GM21576 (cell line): ENCODE measurements around the gene SLX9.
"Not testable (repeated sequence)": the region's sequence is repeated elsewhere in the genome, so short reads cannot be mapped to it uniquely, and the experiment has no call there.

ENCODE experiments used
- ATAC-seq: cut with Tn5 transposase; IDR thresholded peaks from one replicate; pipeline ENCODE4 v1.9.1; 2021; ENCODE audit warnings: mild to moderate bottlenecking, moderate library complexity; ENCODE audit not compliant: unreplicated experiment

Gene SLX9

DNA sequence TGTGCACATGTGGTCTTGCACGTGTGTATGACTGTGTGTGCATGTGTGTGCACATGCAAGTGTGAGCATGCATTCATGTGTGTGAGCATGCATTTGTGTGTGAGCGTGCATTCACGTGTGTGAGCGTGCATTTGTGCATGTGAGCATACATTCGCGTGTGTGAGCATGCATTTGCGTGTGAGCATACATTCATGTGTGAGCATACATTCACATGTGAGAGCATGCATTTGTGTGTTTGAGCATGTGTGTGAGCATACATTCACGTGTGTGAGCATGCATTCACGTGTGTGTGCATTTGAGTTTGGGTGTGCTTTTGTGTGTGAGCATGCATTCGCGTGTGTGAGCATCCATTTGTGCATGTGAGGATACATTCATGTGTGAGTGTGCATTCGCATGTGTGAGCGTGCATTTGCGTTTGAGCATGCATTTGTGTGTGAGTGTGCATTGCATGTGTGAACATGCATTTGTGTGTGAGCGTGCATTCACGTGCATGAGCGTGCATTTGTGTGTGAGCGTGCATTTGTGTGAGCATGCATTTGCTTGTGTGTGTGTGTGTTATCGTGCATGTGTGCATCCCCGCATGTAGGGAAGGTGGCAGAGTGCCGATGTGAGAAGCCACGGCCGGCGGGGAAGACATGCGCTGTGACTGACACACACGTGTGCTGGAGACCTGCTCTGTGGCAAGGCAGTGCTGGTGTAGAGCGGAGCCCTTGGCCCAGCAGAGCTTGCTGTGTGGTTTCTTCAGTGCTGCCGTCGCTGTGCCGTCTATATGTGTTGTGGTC lies 37.4 kb upstream of the SLX9 start:
- no peak for ATAC-seq

- ATAC-seq, result no peak
Measured at GRCh38 chr21:44903050-44903685, 36.7 kb upstream of the SLX9 start.

DNA sequence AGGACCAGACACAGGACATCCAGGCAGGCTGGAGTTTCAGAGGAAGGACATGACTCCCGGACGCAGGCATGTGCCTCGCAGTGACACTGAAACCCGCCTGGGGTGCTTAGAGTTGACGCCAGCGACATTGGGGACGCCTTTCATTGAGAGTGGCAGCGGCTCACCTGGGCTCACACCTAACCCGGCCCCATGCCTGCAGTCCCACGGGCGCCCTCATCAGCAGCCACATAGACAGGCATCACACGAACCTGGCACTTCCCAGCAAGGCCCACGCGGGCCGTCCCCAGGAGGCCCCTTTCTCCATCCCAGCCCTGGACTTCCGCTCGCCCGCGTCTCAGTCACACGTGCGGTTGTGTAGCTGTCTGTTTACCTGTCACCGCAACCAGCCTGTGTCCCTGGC lies 36.1 kb upstream of the SLX9 start:
- no peak for ATAC-seq

DNA sequence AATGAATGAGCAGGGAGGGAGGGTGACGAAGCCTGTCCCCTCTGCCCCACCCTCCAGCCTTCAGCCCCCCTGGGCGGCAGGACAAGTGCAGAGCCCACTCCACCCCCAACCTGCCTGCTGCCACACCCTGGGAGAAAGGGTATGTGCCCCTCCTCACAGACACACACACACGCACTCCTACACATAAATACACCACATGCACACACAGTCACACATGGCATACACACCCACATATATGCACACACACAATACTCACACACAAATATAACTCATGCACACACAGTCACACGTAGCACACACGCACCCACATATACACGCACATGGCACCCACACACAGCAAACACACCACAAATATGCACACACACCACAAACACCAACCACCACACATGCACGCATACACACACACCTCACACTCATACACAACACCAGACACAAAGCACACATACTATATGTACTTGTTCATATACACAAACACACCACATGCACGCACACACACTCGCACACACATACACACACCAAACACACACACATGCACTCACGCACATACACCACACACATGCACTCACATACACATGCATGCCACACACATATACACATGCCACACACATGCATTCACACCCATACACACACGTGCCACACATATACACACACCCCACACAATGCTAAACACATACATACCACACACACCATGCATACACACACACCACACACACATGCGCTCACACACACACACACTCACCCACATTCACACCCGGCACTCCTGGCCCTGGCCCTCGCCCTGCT lies 35.5 kb upstream of the SLX9 start:
- no peak for ATAC-seq

- no peak for ATAC-seq
Measured at GRCh38 chr21:44905016-44905727, 34.7 kb upstream of the SLX9 start.

DNA sequence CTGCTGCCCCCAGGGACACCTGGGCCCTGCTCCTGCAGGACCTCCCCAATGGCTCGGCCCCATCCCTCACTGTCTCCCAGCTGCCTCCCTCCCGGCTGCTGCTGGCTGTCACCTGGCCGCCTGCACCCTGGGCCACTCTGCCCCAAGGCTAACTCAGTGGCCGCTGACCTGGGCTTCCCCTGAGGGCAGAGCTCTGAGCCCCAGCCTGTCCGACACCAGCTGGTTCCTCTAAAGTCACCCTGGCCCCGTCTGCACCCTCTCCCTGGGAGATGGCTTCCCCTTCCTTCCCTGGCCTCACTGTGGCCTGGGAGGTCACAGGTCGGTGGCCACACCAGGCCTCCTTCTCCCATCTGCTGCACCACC lies 34.1 kb upstream of the SLX9 start:
- ATAC-seq, result no peak

DNA sequence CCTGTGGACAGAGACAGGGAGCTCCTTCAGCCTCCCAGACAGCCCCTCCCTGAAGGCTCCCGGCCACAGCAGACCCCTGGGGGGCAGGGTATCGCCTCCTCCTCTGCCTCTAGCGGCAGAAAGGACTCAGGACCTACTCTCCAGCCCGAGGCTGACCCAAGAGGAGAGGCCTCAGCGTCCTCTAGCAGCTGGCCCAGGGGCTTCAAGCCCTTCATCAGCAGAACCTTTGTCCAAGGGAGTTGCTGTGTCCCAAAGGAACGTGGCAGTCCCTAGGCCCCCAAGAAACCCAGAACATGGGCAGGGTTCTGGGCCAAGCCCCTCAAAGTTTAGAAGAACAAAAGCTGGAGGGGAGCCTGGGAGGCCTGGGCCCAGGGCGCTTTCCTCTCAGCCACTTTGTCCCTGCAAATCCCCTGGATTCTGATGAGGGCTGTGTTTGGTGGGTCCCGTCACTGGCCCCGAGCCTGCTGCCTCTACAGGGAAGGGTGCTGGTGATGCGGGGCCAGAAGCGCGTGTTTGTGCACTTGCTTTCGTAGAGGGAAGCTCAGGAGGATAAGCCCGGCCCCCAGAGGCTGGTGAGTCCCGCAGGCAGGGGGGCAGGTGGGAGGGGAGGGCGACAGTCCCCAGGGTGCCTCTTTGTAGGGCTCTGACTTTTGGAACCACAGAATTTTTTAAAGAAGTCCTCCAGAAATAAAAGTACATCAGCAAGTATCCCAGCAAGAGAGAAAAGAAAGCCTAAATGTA lies 32.4 kb upstream of the SLX9 start:
- ATAC-seq, result no peak

- no peak for ATAC-seq
Measured at GRCh38 chr21:44907966-44908895, 31.6 kb upstream of the SLX9 start.

DNA sequence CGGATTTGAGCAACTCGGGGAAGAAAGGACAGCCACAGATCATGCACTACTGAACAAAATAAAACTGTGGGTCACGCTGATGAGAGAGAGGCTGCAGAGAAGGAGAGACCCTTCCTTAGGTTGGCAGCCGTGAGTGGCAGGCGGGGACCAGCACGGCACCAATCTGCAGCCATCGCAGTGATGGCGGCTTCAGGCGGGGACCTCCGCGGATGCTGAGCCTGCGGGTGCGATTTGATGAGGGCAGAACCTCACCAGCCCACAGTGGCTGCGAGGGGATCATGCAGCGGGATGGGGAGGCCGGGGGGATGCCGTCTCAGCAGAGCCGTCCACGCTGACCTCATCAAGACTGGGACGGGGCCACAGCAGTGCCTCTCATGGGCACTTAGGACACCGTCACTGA lies 30.9 kb upstream of the SLX9 start:
- no peak for ATAC-seq

GRCh38 chr21:44909719-44910118 lies 30.1 kb upstream of the SLX9 start:
- no peak for ATAC-seq

DNA sequence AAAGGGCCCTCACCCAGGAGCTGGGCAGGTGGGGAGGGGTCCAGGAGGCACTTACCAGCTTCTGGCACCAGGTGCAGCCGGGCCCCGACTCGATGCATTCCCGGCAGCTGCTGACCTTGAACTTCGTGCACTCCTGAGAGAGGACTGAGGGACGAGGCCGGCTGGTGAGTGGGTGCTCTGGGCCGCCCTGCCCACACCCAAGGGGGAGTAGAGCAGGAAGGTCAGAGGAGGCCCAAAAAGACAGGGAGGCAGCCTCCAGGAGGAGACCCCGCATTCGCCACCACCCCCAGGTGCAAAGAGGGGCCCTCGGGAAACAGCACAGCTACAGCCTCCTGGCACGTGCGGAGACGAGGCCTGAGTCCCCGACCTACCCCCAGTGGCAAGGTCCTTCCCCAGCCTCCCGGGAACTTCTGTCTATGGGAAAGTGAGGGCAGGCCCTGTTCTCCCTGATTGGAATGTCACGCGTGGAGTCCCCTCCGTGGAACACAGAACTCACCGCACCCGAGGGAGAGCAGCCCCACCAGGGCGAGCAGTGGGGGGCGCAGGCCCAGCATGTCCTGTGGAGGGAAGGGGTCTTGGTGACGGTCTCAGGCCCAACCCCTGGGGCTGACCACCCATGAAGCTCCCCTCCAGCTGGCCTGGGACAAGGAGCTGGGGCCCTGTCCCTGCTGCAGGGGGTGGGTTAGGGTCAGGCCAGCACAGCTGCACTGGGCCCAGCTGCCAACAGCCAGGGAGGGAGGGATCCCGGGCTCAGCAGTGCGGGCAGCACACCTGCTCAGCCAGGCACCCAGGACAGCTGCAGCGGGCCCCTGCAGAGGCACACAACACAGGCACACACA lies 29.4 kb upstream of the SLX9 start:
- no peak for ATAC-seq

- ATAC-seq, result no peak
Measured at GRCh38 chr21:44911068-44911383, 28.8 kb upstream of the SLX9 start.

- no peak for ATAC-seq
Measured at GRCh38 chr21:44911384-44912157, 28.3 kb upstream of the SLX9 start.

- ATAC-seq, result no peak
Measured at GRCh38 chr21:44912158-44912473, 27.7 kb upstream of the SLX9 start.

DNA sequence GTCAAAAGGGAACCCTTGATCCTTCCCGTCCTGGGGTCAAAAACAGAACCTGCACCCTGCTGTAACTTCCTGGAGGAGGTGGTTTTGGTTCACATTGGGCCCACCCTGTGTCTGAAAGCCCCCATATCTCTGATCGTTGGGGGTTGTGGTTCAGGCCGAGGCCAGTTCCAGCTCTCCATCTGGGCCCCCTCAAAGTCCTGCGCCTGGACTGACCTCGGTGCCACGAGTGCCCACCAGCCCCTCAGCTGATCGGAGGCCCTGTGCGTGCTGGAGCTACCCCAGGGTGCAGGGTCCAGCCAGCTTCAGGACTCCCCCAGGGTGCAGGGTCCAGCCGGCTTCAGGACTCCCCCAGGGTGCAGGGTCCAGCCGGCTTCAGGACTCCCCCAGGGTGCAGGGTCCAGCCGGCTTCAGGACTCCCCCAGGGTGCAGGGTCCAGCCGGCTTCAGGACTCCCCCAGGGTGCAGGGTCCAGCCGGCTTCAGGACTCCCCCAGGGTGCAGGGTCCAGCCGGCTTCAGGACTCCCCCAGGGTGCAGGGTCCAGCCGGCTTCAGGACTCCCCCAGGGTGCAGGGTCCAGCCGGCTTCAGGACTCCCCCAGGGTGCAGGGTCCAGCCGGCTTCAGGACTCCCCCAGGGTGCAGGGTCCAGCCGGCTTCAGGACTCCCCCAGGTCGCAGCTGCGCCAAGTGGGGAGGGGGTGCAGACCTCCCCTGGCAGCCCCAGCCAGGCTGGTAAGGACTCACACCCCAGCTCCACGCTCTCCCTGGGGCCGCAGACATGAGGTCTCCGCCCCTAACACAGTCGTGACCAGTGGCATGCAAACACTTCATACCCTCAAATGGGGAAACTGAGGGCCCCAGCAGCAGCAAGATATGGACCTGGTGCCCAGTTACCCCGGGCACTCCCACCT lies 27.1 kb upstream of the SLX9 start:
- not testable (repeated sequence) for ATAC-seq

GRCh38 chr21:44913425-44914175 lies 26.2 kb upstream of the SLX9 start:
- no peak for ATAC-seq
